HG03565 (cell line): ENCODE measurements around the gene CEP152.

ENCODE experiments used
- ATAC-seq: cut with Tn5 transposase; IDR thresholded peaks from one replicate; pipeline ENCODE4 v1.9.1; 2021; ENCODE audit warnings: mild to moderate bottlenecking, moderate library complexity; ENCODE audit not compliant: unreplicated experiment

Gene CEP152

DNA sequence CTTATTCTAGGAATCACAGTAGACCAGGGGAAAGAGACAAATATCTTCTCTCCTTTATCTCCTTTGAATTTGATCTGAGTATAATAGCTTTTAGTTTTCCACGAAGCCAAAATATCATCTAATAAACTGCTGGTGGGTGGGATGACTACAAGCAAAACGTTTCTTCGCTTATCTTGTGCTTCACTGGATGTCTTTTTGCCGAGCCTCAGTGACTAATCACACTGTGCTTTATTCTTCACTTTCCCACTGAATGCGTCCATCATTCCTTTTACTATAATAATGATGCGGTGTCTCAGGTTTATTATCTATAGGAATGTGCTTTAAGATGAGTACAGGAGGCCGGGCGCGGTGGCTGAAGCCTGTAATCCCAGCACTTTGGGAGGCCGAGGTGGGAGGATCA, 32.5 kb downstream of the CEP152 start:
- ATAC-seq = no peak

DNA sequence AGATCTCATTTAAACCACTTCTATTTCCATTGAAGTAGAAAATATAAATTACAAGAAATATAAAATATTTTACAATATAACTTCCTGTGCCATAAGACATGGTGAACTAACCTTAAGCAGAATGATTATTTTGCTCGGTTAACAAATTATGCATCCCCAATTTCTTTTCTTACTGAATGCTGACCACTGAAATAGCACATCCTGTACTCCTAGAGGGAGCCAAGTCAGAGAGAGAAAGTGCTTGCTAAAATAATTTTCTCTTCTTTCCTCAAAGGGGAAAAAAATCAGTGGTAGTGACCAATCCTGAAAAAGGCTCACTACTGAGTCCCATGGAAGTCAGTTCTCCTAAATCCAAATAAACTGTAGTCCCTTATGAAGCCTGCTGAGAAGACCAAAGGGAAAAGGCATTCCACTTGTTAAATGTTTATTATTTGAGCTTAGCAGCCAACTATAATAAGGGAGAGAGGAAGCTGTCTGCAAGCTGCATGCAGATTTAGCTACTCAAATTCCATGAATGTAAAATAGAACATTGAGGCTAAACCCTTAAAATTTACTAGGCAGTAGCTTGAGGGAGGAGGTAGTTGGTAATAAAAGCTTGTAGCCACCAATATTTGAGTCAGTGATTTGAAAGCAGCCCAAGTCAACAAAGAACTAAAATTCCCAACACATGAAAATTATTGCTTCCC, 33.1 kb downstream of the CEP152 start:
- no peak for ATAC-seq

DNA sequence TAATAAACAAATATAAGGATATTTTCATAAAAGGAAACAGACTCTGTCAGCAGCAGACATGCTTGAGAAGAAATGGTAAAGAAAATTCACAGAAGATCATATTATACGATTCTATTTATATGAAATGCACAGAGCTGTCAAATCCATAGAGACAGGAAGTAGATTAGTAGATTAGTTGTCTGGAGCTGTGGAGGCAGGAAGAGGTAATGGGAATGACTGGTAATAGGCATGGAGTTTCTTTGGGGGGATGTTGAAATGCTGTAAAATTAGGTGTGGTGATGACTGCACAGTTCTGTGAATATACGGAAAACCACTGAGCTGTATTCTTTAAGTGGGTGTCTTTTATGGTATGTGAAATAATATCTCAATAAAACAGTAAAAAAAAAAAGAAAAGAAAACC, 35.3 kb downstream of the CEP152 start:
- no peak for ATAC-seq

DNA sequence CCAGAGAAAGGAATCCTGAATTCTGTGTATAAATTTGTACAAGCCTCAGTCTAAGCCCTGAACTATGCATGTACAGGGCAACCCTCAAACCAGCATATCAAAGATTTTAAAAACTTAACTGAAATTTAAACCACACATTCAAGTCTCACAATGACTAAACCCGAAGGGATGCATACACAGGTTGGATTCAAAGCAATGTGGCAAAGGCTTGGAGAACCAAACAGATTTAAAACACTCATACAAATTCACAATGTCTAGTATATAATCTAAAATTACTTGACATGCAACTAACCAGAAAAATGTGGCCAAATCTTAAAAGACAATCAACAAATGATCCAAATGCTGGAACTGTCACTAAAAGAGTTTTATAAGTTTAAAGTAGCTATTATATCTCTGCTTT, 36.4 kb downstream of the CEP152 start:
- no peak for ATAC-seq

DNA sequence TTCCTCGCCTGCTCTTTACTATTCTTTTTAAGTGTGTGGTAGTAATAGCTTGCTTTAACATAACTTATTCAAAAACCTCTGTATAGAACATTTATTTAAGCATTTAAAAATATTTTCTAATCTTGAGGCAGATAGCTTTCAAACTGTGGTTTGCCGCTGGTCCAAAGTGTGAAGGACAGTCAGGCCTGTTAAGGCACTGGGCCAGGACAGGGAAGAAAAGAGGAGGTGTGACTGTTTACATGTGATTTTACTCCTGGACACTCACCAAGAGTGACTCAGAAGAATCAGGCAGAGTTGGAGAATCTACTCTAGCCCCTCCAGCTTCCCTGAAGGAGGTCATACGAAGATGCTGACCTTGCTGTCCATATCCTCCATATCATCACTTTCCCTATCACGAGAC, 44.7 kb downstream of the CEP152 start:
- ATAC-seq = no peak

DNA sequence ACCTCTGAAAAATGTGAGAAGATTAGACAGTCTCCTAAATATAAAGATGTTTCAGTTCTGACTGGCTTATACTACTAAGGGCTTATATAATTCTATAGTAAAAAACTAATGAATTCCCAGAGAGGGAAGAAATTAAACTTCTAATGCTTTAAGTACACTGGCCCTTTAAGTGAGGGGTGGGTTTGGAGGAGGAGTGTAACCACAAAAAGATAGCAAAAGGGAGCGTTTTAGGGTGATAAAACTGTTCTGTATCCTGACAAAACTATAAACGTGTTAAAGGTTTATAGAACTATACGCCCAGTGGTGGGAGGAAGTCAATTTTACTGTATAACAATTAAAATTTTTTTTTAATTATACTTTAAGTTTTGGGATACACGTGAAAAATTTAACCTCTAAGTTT, 45.8 kb downstream of the CEP152 start:
- no peak for ATAC-seq

DNA sequence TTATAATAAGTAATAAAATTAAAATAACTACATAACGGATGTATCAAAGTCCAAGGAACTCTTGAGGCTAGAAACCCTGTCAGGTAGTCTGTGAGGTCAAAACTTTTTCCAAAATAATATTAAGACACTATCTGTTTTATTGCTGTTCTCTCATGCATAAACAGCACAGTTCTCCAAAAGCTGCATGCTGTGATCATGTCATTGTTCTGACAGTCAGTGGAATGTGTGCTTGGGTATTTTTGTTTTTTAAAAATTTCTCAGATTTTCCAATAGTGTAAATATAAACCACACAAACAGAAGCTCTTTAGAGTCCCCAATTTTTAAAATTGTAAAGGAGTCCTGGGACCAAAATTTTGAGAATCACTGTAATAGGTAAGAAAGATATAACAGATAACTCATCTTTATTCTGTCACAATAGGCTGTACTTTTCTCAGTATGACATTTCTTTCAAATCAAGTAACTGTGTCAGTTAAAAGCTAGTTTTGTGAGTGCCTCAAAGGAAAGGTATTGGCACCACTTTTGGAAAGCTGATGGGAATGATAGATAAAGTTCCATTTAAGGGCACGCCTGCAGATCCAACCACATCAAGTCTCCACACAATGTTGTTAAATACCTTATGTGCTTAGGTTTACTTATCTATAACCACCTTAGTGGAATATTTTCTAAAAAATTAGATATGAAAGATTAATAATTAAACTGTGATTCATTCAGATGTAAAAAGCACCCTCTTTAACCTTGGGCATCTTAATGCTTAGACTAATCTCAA, 49.3 kb downstream of the CEP152 start:
- ATAC-seq = no peak

DNA sequence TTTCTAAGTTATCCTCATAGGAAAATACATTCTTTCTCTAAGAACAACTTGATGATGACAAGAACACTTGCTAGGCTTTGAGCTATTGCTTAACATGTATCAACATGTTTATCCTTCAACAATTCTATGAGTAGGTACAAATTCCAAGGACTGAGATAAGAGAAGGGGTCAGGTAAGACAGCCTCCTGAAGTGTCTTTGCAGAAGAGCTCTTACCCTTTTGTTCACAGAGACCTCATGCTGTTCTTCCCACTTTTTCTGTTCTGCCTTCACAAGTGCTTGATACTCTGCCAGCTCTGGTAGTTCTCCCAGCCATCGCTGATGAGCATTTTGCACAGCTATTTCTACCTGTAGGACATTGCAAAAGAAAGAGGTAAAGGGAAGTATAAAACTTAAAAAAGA, 50.9 kb downstream of the CEP152 start:
- no peak for ATAC-seq

DNA sequence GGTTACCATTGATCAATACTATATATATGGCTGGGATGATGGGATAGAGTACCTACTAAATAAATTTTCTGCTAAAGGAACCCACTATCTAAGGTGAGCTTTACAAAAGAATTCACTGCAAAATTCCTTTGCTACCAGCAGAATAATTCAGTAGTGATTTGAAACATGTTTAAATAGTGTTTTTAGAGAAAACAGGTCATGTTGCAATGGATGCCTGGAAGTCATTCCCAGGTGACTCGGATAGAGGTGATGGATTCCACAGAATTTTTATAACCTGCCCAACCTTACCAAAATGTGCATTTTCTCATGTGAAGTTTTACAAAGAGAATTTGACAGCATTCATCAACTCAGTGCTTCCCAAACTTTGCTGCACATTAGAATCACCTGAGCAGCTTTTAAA, 53.2 kb downstream of the CEP152 start:
- no peak for ATAC-seq

DNA sequence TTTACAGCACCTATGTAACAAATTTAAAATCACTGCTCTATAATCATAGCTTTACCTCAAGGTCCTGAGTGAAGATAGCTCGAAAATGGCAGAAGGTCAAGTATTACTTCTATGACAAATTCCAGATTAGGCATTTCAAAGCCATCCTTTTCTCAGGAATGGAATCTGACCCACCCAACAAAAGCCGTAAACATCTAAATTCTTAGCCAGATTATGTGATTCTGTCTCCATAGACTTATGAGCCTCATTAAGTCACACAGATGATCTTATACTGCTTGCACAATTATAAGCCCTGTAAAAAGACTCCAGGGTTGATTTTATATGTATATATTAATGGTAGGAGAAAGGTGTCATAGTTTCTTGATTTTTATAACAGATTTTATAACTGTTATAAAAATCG, 56.9 kb downstream of the CEP152 start:
- no peak for ATAC-seq

DNA sequence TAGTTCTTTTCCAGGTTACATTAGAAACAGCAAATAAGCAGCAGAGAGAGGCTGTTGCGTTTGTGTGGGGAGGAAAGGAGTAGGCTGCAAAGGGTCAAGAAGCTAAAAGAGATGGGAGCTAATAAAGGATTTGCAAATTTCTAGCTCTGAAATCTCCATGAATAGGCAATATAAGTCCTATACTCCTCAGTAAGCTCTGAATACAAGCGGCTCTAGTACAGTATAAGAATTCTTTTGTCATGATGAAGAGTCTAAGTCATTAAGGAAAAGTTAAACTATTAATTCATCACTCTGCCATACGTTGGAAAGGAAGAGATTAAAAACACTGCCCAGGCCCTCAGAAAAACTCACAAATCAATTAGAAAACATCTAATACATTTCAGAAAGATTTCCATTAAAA, 59.3 kb downstream of the CEP152 start:
- no peak for ATAC-seq

DNA sequence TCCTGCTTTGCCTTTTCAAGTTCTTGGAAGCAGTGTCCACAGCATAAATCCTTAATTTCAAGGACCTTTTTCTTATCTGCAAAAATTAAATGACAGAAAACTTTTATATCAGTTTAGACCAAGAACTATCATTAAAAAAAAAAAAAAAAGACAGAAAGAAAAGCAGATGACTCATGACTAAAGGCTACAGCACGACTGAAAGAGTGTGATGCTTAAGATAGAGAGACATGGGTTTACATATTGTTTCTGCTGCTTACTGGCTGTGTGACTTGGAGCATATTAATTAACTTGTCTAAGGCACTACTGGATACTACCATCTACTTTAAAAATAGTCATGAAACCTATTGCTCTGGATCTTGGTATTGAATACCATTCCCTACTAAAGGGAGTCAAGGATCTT, 62.3 kb downstream of the CEP152 start:
- no peak for ATAC-seq

DNA sequence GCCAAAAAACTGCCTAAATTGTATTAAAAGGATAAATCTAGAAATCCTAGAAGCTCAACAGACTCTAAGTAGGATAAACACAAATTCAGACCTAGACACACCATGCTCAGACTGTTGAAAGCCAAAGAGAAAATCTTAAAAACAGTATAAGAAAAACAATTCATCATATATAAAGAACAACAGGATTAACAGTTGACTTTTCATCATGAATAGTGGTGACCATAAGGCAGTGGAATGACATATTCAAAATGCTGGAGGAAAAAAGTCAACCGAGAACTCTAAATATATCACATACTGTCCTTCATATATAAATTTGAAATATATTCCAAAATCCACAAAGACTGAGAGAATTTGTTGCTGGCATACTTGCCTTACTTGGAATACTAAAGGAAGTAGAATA, 77.3 kb downstream of the CEP152 start:
- no peak for ATAC-seq

DNA sequence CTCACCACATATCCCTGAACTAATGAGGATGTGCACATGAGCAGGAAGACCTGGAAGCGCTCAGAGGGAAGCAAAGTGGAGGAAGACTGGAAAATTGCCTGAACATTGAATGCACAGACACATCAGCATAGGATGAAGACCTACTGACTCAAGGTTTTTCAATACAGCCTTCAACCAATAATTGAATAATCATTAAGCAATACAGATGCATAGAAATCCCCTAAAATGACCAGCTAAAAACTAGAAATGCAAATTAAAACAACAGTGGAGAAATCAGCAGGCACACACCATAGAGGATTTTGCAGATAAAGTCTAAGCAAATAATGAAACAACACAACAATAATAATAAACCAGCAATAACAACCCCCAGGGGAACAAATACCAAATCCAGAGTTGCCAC, 80.4 kb downstream of the CEP152 start:
- ATAC-seq = no peak

DNA sequence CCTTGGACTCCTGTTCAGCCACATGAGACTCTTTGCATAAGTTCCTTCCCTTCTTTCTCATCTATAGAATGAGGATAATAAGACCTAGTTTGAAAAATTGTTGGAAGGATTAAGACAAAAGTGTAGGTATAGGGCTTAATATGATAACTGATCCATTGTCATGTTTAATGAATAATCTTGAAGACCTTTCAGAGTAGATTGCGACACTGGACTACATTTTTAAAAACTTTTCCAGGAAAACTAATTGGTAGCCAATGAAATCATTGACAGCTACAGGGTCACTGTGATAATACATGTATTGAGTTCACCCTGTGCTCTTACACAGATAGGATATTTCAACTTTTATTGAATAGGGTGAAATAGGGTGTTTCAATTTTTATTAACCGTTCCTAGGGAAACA, 86.9 kb downstream of the CEP152 start:
- no peak for ATAC-seq

DNA sequence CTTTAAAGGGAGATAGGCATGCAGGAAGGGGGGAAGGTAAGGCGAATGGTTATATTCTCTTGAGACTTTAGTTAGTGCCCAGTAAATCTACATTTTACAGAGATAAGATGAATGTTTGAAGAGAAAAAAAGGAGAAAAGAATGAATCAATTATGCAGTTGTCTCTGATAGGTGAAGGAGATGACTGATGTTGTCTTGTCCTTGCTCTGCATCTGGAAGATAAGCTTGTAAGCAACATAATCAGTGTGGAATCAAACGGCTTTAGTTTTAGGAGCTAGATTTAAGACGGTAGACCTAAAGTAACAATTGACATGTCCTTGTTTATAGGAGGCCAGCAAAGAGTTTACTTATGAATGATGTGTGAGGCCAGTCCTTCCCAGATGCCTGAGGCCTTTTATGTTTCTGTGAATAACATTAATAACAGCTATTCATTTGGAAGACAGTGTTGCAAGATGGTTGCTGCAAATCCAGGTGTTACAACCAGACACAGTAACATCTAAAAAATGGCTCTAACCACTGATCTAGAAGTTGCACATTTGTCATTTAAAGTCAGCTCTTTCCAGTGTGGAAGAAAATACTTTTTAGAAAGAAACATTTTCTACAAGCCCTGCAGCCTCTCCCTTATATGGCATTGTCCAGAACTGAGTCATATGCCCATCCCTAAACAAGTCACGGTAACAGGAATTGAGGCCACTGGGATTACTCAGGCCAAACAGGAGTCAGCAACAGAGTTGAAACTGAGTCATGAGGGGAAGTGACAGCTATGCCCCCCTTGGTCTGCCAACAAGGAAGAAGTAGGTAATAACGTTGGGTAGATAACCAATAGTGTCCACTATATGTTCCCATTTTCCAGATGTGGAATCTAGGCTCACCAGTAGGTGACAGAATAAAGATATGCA, 87.9 kb downstream of the CEP152 start:
- ATAC-seq = no peak

DNA sequence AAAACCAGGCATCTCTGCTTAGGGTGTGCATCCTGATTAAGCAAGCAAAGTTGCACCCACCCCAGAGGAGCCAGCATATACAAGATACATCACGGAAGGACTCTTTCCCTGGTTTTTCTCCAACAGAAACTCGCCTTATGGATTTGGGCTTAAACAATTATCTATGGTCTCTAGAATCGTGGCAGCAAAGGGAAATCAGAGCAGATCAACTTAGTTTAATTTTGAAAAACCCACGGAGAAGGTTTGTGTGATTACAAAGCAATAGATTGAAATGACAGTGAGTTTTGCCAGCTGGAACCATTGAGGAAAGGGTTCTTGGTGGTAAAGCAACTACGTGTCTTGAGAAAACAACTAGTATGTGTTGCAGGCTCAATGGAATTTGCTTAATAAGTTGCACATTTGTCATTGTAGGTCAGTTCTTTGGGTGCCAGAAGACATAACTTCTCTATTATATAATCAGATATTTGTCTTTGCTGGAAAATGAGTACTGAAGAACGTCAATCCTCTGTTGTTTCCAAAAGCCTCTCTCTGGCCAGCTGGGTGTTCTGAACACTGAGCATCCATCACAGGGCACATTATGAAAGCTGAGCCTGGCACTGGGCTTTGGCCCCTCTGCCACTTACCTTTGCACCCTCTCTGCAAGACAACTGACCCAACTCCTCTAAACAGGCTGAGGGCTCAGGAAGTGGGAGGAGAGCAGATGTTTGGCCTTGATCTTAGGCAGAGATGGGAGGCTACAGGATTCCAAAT, 89.6 kb downstream of the CEP152 start:
- no peak for ATAC-seq

DNA sequence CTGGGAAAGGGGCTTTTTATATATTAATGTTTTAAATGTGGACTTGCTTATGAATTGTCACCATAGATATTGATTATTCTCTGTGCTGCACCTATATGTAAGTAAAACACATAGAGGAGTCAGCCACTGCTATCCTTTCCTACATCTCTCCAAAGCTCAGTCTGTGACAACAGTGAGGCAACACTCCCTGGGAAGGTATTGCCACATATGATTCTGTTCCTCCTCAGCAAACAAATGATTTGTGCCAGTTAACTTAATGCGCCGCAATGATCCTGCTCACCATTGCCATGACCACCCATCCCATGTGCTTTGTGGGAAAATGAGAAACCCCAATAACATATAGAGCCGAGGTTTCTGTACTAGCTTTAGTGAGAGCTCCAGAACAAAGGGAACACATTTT, 90.2 kb downstream of the CEP152 start:
- no peak for ATAC-seq

DNA sequence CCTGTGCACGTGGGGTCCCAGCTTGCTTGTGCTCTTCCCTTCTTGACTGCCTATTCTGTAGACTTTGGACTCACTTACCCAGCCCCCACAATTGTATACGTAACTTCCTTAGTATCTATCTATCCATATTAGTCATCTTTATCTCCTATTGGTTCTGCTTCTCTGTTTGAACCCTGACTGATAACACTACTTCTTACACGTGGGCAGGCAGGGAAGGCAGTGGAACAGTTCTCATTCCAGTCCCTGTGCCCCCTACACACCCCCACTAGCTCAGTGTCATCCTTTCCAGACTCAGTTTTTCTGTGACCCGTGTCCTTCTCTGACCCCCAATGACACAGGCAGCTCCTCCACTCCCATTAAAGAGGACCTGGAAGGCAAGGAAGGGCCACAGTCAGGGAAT, 91.2 kb downstream of the CEP152 start:
- ATAC-seq = no peak

DNA sequence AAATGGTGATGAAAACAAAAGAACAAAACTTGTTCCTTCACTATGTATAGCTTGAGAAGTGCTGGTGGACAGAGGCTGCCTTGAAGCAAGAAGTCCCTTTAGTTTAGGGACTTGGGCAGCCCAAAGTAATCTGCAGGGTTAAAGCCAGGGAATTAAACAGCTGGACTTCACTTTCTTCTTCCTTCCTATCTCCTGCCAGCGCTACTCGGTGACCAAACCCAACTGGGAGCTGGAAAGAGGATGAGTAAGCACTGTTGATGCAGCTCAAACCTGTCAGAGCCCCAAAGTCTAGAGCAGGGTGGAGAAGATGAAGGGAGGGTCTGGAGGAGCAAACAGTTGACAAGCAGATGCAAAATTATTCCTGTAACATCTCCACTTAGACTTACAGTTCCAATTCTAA, 92.2 kb downstream of the CEP152 start:
- no peak for ATAC-seq

DNA sequence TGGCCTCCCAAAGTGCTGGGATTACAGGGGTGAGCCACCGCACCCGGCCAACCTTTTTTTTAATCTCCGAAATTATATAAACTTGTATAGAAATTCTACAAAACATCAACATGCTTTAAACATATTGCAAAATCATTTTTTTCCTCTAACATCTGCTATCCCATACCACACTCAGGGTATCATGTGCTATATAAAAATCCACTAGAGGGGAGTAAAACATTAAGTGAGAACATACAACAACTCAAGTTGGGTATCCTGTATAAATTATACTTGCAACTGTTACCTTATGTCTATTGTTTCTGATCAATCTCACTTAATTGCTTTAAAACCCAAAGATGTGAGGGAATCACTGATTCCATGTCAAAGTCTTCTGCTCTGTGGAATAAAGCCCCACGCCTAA, 93.4 kb downstream of the CEP152 start:
- ATAC-seq = no peak
